Esophagus muscularis mucosa (tissue), 4 donors: ENCODE measurements around the gene SLC35E2B. TPM values are rescaled to one million over a fixed set of nuclear protein-coding genes. Genes with fewer than 3 reads are reported as not detected.

ENCODE experiments used
- DNase-seq: peaks from one replicate; pipeline ENCODE4 v3.0.0-alpha.2; 2017; ENCODE audit errors: extremely low spot score
- H3K27ac ChIP-seq, 4 donors: fragments of 200-600 bp; sonication (generic); replicated peaks in 1 of 4; 1 replicate in 3 of 4; 2 replicates in 1 of 4; pipeline ENCODE4 v1.5.1; 2016 to 2019; ENCODE audit warnings: mild to moderate bottlenecking in 1 of 4
- H3K27me3 ChIP-seq, 4 donors: fragments of 200-600 bp; sonication (generic); one replicate each; pipeline versions ENCODE4 v1.5.1 to v1.6.0; 2016 to 2019
- H3K36me3 ChIP-seq, 4 donors: fragments of 200-600 bp; sonication (generic); one replicate each; pipeline ENCODE4 v1.5.1; 2016 to 2019
- H3K4me1 ChIP-seq, 4 donors: fragments of 200-600 bp; sonication (generic); one replicate each; pipeline ENCODE4 v1.5.1; 2016 to 2019
- H3K4me3 ChIP-seq, 4 donors: fragments of 200-600 bp; sonication (generic); 1 replicate in 2 of 4; 2 replicates in 2 of 4; pipeline ENCODE4 v1.5.1; 2016 to 2019; ENCODE audit warnings: mild to moderate bottlenecking in 4 of 4, moderate library complexity in 1 of 4
- H3K9me3 ChIP-seq, 4 donors: fragments of 200-600 bp; sonication (generic); 1 replicate in 3 of 4; 2 replicates in 1 of 4; pipeline ENCODE4 v1.5.1; 2016 to 2019
- CTCF ChIP-seq, 3 experiments: fragments of 200-600 bp in 2 of 3; fragments of 450-650 bp in 1 of 3; sonication (generic) in 2 of 3; IDR thresholded peaks; one replicate each; pipeline ENCODE4 v1.5.1; 2017 to 2019; ENCODE audit warnings: antibody characterized with exemption in 3 of 3, mild to moderate bottlenecking in 2 of 3, moderate library complexity in 1 of 3
- EP300 ChIP-seq: sonication (generic); formaldehyde crosslinking; IDR thresholded peaks from one replicate; pipeline ENCODE4 v1.6.1; 2017; ENCODE audit warnings: antibody characterized with exemption
- POLR2A ChIP-seq: fragments of 450-650 bp; IDR thresholded peaks from one replicate; pipeline ENCODE4 v1.6.1; 2017; ENCODE audit warnings: antibody characterized with exemption, moderate library complexity, mild to moderate bottlenecking, low read depth
- POLR2AphosphoS5 ChIP-seq, 2 donors: sonication (generic); formaldehyde crosslinking; IDR thresholded peaks; one replicate each; pipeline ENCODE4 v1.6.1; 2017; ENCODE audit warnings: antibody characterized with exemption in 2 of 2
- WGBS: methylation state at CpG from one replicate; pipeline ENCODE4 v1.1.5; 2018; 5-methylcytosine and 5-hydroxymethylcytosine counted together
- intact Hi-C: fragments of 100-400 bp; cut with DNase I; formaldehyde crosslinking; loops from one replicate; pipeline ENCODE4 v1.15.1; 2023
- total RNA-seq, 4 donors: library from RNA; depleted of rRNA; stranded (reverse); fragments of >200 nt; gene quantifications; one replicate each; pipeline versions ENCODE4 v1.1.0 to v1.2.1, GENCODE V29; 2016

The SLC35E2B gene
- total RNA-seq, 4 donors from 2014 or later, result 25.7 to 65.0 (median 35.6) TPM

- TF ChIP-seq POLR2AphosphoS5 (IDR thresholded peaks at IDR 0.05) (no peak), POLR2A (no peak), EP300 (no peak), CTCF (IDR thresholded peaks at IDR 0.05) (no peak)
- H3K36me3 ChIP-seq, result peaks cover 4 to 23% (median 15%) of the 10 kb centered on the region in 4 donors
- 93% methylated on average over 5 of the region's 6 CpGs for WGBS
- intact Hi-C loops, result no loop called here
- DNase-seq, result no peak
- H3K4me1 ChIP-seq, result peaks cover 34 to 55% (median 37%) of the 10 kb centered on the region in 4 donors
- H3K27ac ChIP-seq, result no peak overlapping the region
- H3K27me3 ChIP-seq, result no peaks in the 10 kb centered on the region
- H3K9me3 ChIP-seq, result no peaks in the 10 kb centered on the region
- H3K4me3 ChIP-seq, result no peak overlapping the region
Observed at GRCh38 chr1:1617925-1618324, 74.7 kb downstream of the SLC35E2B start.

GRCh38 chr1:1617516-1617915, 75.1 kb downstream of the SLC35E2B start:
- Histone ChIP-seq H3K4me1 (peaks cover 34 to 55% (median 37%) of the 10 kb centered on the region in 4 donors), H3K27me3 (no peaks in the 10 kb centered on the region), H3K4me3 (no peak overlapping the region), H3K27ac (no peak overlapping the region), H3K36me3 (peaks cover 4 to 23% (median 13%) of the 10 kb centered on the region in 4 donors), H3K9me3 (no peaks in the 10 kb centered on the region)
- intact Hi-C loops, result no loop called here
- 80% methylated on average over 11 of the region's 11 CpGs for WGBS
- DNase-seq, result no peak
- TF ChIP-seq POLR2AphosphoS5 (IDR thresholded peaks at IDR 0.05) (no peak), EP300 (no peak), POLR2A (no peak), CTCF (IDR thresholded peaks at IDR 0.05) (no peak)

- H3K27ac ChIP-seq, result peak overlapping the region in 2 of 4 donors; percentile 100
- H3K4me1 ChIP-seq, result peaks cover 34 to 53% (median 37%) of the 10 kb centered on the region in 4 donors
- DNase-seq, result no peak
Observed at GRCh38 chr1:1616838-1617237, 75.8 kb downstream of the SLC35E2B start.

GRCh38 chr1:1616045-1616790, 76.4 kb downstream of the SLC35E2B start:
- 27% methylated on average over 18 of the region's 80 CpGs for WGBS

More at GRCh38 chr1:1616838-1617237, 75.8 kb downstream of the SLC35E2B start:
- intact Hi-C loops, result no loop called here
- TF ChIP-seq CTCF (IDR thresholded peaks at IDR 0.05) (no peak), EP300 (no peak), POLR2A (no peak), POLR2AphosphoS5 (IDR thresholded peaks at IDR 0.05) (no peak)
- Histone ChIP-seq H3K9me3 (no peaks in the 10 kb centered on the region), H3K27me3 (no peaks in the 10 kb centered on the region), H3K4me3 (peak overlapping the region; percentile 86 to 99 (median 94)), H3K36me3 (peaks cover 4 to 23% (median 13%) of the 10 kb centered on the region in 4 donors)
- WGBS, result 85% methylated on average over 4 of the region's 19 CpGs

More at GRCh38 chr1:1616045-1616790, 76.4 kb downstream of the SLC35E2B start:
- no peak for DNase-seq
- Histone ChIP-seq H3K36me3 (peaks cover 4 to 23% (median 13%) of the 10 kb centered on the region in 4 donors), H3K4me1 (peaks cover 34 to 47% (median 39%) of the 10 kb centered on the region in 4 donors), H3K4me3 (peak overlapping the region; percentile 86 to 99 (median 94)), H3K9me3 (no peaks in the 10 kb centered on the region), H3K27ac (peak overlapping the region; percentile 99 to 100 (median 100)), H3K27me3 (no peaks in the 10 kb centered on the region)
- intact Hi-C loops, result no loop called here
- TF ChIP-seq POLR2A (no peak), CTCF (IDR thresholded peaks at IDR 0.05) (no peak), POLR2AphosphoS5 (IDR thresholded peaks at IDR 0.05) (no peak), EP300 (no peak)
